Astrocyte (in vitro differentiated cells and primary cell): ENCODE data around the gene SARS2. TPM values are rescaled to one million over a fixed set of nuclear protein-coding genes. Genes with fewer than 3 reads are reported as not detected.

Experiments used
- DNase-seq: peaks from one replicate; pipeline ENCODE4 v3.0.0-alpha.2; 2010; ENCODE audit warnings: low read depth
- FAIRE-seq: peaks from 2 replicates; lab custom pipeline; 2011; peaks lifted over from hg19 to GRCh38; lab: Jason Lieb, UNC
- H2AFZ ChIP-seq: 2 replicates; pipeline ENCODE4 v1.6.0; 2012; ENCODE audit warnings: low read depth, low read length, inconsistent platforms
- H3K27ac ChIP-seq: 2 replicates; pipeline ENCODE4 v1.5.1; 2011; ENCODE audit warnings: low read depth, low read length, inconsistent platforms
- H3K27me3 ChIP-seq: 2 replicates; pipeline ENCODE4 v1.6.0; 2011; ENCODE audit warnings: low read length, inconsistent platforms; ENCODE audit not compliant: insufficient read depth
- H3K36me3 ChIP-seq: 2 replicates; pipeline ENCODE4 v1.5.1; 2011; ENCODE audit warnings: low read length, inconsistent platforms; ENCODE audit not compliant: insufficient read depth
- H3K4me1 ChIP-seq: 2 replicates; pipeline ENCODE4 v1.5.1; 2011; ENCODE audit warnings: low read length, inconsistent platforms; ENCODE audit not compliant: insufficient read depth
- H3K4me2 ChIP-seq: 2 replicates; pipeline ENCODE4 v1.6.0; 2012; ENCODE audit warnings: low read length, inconsistent platforms
- H3K4me3 ChIP-seq: 2 replicates; pipeline ENCODE4 v1.5.1; 2011; ENCODE audit warnings: low read depth, mild to moderate bottlenecking, low read length, inconsistent platforms; ENCODE audit not compliant: insufficient read depth
- H3K79me2 ChIP-seq: 2 replicates; pipeline ENCODE4 v1.6.0; 2012; ENCODE audit warnings: mild to moderate bottlenecking, low read length, inconsistent platforms; ENCODE audit not compliant: insufficient read depth
- H3K9ac ChIP-seq: 2 replicates; pipeline ENCODE4 v1.6.0; 2012; ENCODE audit warnings: mild to moderate bottlenecking, low read length, inconsistent platforms
- H3K9me3 ChIP-seq: 2 replicates; pipeline ENCODE4 v1.5.1; 2012; ENCODE audit warnings: low read depth, mild to moderate bottlenecking, low read length, inconsistent platforms; ENCODE audit not compliant: insufficient read depth
- H4K20me1 ChIP-seq: 2 replicates; pipeline ENCODE4 v1.6.0; 2012; ENCODE audit warnings: low read length, inconsistent platforms; ENCODE audit not compliant: insufficient read depth
- H3K27ac Mint-ChIP-seq: one replicate; pipeline ENCODE4 v1.8.0; 2021; ENCODE audit warnings: mild to moderate bottlenecking, mixed read lengths; ENCODE audit not compliant: unreplicated experiment
- H3K27me3 Mint-ChIP-seq: one replicate; pipeline ENCODE4 v1.8.0; 2021; ENCODE audit warnings: low read depth, mixed read lengths; ENCODE audit not compliant: unreplicated experiment
- H3K36me3 Mint-ChIP-seq: one replicate; pipeline ENCODE4 v1.8.0; 2021; ENCODE audit warnings: low read depth, mixed read lengths; ENCODE audit not compliant: unreplicated experiment
- H3K4me1 Mint-ChIP-seq: one replicate; pipeline ENCODE4 v1.8.0; 2021; ENCODE audit warnings: low read depth, mixed read lengths; ENCODE audit not compliant: unreplicated experiment
- H3K4me3 Mint-ChIP-seq: one replicate; pipeline ENCODE4 v1.8.0; 2021; ENCODE audit warnings: mild to moderate bottlenecking, moderate library complexity, mixed read lengths; ENCODE audit not compliant: unreplicated experiment
- H3K9me3 Mint-ChIP-seq: one replicate; pipeline ENCODE4 v1.8.0; 2021; ENCODE audit warnings: mild to moderate bottlenecking, mixed read lengths; ENCODE audit not compliant: unreplicated experiment
- EZH2 ChIP-seq: IDR thresholded peaks from 2 replicates; pipeline ENCODE4 v1.6.1; 2012; ENCODE audit warnings: mild to moderate bottlenecking, low read length, inconsistent platforms; ENCODE audit not compliant: insufficient read depth
- total RNA-seq: library from RNA; stranded (reverse); gene quantifications from 2 replicates; pipeline ENCODE4 v1.2.1, GENCODE V29; 2021
- TF ChIP-seq, protein P1 (sequence below): IDR thresholded peaks from 2 replicates; pipeline ENCODE4 v1.5.1; 2011; ENCODE audit warnings: low read depth, mild to moderate bottlenecking, inconsistent platforms, low read length, moderate library complexity; ENCODE audit not compliant: insufficient read depth

Gene SARS2
- total RNA-seq, 1 donor from 2014 or later = 24.8 TPM

DNA sequence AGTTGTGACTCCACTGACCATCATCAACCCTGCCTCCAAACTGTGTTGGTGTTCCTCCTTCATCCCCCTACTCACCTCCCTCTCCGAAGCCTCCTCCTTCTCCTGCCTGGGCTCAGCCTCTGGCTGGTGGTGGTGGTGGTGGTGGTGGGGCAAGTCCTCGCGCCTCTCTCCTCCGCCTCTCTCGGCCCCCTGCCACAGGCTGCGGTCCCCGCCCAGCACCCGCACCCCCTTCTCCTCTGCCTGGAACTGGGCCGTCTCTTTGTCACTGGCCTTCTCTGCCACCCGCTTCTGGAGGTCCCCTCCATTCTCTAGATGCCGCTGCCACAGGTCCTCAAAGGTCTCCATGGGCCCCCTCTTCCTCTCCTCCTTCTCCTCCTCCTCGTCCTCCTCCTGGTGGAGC, 20.1 kb downstream of the SARS2 start:
- H3K4me1 ChIP-seq = no peaks in the 10 kb centered on the region
- no peak overlapping the region for H3K9ac ChIP-seq
- no peak overlapping the region for H3K27ac ChIP-seq

DNA sequence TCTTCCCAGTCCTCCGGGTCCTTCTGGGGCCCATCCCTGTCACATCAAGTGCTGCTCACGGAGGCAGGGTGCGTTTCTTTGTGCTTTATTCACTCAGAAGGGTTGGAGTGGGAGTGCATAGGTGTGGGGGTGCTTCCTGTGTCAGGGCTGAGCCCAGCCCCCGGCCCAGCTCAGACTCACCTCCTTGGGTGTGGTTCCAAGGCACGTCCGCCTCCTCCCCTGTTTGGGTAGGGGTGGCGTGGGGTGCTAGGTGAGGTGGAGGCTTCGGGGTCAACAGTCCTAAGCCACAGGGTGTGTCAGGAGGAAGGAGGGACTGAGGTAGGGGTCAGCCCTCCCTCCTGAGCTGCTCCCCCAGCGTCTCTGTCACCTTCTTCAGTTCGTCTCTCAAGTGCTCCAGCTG, 21.7 kb downstream of the SARS2 start:
- Mint-ChIP-seq H3K4me1 (no peaks in the 10 kb centered on the region), H3K27ac (no peak overlapping the region), H3K27me3 (no peaks in the 10 kb centered on the region), H3K9me3 (peaks cover 5% of the 10 kb centered on the region), H3K36me3 (peaks cover 26% of the 10 kb centered on the region), H3K4me3 (no peak overlapping the region)
- FAIRE-seq = no peak
- TF ChIP-seq, protein P1, sequence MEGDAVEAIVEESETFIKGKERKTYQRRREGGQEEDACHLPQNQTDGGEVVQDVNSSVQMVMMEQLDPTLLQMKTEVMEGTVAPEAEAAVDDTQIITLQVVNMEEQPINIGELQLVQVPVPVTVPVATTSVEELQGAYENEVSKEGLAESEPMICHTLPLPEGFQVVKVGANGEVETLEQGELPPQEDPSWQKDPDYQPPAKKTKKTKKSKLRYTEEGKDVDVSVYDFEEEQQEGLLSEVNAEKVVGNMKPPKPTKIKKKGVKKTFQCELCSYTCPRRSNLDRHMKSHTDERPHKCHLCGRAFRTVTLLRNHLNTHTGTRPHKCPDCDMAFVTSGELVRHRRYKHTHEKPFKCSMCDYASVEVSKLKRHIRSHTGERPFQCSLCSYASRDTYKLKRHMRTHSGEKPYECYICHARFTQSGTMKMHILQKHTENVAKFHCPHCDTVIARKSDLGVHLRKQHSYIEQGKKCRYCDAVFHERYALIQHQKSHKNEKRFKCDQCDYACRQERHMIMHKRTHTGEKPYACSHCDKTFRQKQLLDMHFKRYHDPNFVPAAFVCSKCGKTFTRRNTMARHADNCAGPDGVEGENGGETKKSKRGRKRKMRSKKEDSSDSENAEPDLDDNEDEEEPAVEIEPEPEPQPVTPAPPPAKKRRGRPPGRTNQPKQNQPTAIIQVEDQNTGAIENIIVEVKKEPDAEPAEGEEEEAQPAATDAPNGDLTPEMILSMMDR = no peak
- TF ChIP-seq EZH2 = no peak
- H2AFZ ChIP-seq = no peak overlapping the region
- H3K36me3 ChIP-seq = no peaks in the 10 kb centered on the region
- peaks cover 6% of the 10 kb centered on the region for H3K79me2 ChIP-seq
- no peak for DNase-seq
- H3K4me3 ChIP-seq = no peak overlapping the region
- no peak overlapping the region for H3K4me2 ChIP-seq
- peaks cover 7% of the 10 kb centered on the region for H4K20me1 ChIP-seq
- H3K9ac ChIP-seq = no peak overlapping the region
- H3K27ac ChIP-seq = no peak overlapping the region
- H3K27me3 ChIP-seq = peaks cover 9% of the 10 kb centered on the region
- H3K4me1 ChIP-seq = no peaks in the 10 kb centered on the region
- H3K9me3 ChIP-seq = no peaks in the 10 kb centered on the region

More for the DNA sequence above, 20.1 kb downstream of the SARS2 start:
- Histone ChIP-seq H3K9me3 (no peaks in the 10 kb centered on the region), H3K4me3 (no peak overlapping the region), H4K20me1 (no peaks in the 10 kb centered on the region), H3K79me2 (no peaks in the 10 kb centered on the region), H3K4me2 (no peak overlapping the region), H3K27me3 (peaks cover 9% of the 10 kb centered on the region), H3K36me3 (no peaks in the 10 kb centered on the region), H2AFZ (no peak overlapping the region)
- DNase-seq (no peak), FAIRE-seq (no peak)
- H3K27me3 Mint-ChIP-seq = no peaks in the 10 kb centered on the region
- no peak for TF ChIP-seq EZH2
- TF ChIP-seq, protein P1 = no peak
- peak overlapping the region; percentile 47 for H3K27ac Mint-ChIP-seq
- H3K36me3 Mint-ChIP-seq = peaks cover 20% of the 10 kb centered on the region
- no peak overlapping the region for H3K4me3 Mint-ChIP-seq
- no peaks in the 10 kb centered on the region for H3K4me1 Mint-ChIP-seq
- peaks cover 5% of the 10 kb centered on the region for H3K9me3 Mint-ChIP-seq

DNA sequence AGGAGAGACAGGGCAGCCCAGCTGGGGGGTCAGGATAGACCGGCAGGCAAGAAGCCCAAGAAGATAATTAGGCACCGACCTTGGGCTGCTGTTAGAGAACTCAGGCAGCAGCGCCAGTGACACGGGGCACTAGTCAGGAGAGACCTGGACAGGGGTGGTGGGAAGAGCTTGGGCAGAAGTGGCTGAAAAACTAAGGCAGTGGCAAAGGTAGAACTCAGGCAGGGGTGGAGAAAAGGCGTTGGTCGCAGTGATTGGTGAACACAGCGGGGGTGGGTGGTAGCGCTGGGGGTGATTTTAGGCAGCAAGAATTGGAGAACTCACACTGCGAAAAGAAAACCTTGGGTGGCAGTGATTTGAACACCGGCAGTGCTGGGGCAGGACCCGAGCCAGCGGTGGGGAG, 22.9 kb downstream of the SARS2 start:
- DNase-seq (no peak), FAIRE-seq (no peak)
- H2AFZ ChIP-seq = no peak overlapping the region
- no peaks in the 10 kb centered on the region for H3K4me1 ChIP-seq
- no peak overlapping the region for H3K4me3 ChIP-seq
- Mint-ChIP-seq H3K9me3 (peaks cover 5% of the 10 kb centered on the region), H3K4me3 (no peak overlapping the region), H3K36me3 (peaks cover 23% of the 10 kb centered on the region), H3K4me1 (no peaks in the 10 kb centered on the region), H3K27ac (no peak overlapping the region), H3K27me3 (no peaks in the 10 kb centered on the region)
- no peaks in the 10 kb centered on the region for H3K36me3 ChIP-seq
- no peaks in the 10 kb centered on the region for H3K9me3 ChIP-seq
- H3K9ac ChIP-seq = no peak overlapping the region
- no peak overlapping the region for H3K27ac ChIP-seq
- peaks cover 7% of the 10 kb centered on the region for H4K20me1 ChIP-seq
- TF ChIP-seq EZH2 = no peak
- TF ChIP-seq, protein P1 = no peak
- H3K79me2 ChIP-seq = peaks cover 6% of the 10 kb centered on the region
- H3K27me3 ChIP-seq = peaks cover 8% of the 10 kb centered on the region
- H3K4me2 ChIP-seq = no peak overlapping the region
